ENCODE data around the gene CARD9. TPM values are rescaled to one million over a fixed set of nuclear protein-coding genes. Genes with fewer than 3 reads are reported as not detected.
"Not testable (repeated sequence)": the region's sequence is repeated elsewhere in the genome, so short reads cannot be mapped to it uniquely, and the experiment has no call there.

Gene CARD9
- total RNA-seq, 1 donor from 2014 or later, result 10.0 TPM

DNA sequence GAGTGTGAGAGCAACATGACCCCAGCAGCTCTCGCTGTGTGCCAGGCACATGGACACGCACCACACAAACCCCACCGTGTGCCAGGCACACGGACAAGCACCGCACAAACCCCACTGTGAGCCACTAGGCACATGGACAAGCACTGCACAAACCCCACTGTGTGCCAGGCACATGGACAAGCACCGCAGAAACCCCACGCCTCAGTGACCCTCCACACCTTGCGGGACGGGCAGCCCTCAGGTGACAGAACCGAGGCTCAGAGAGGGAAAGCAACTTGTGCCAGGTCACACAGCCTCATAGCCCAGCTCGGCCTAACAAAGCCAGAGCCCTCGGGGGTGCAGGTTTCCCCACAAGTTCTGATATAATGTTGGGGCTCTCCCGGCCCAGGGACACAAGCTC, 48.1 kb downstream of the CARD9 start:
- Histone ChIP-seq H3K36me3 (no peaks in the 10 kb centered on the region), H3K4me1 (peaks cover 22% of the 10 kb centered on the region), H3K27ac (peak overlapping the region; percentile 80), H3K4me3 (no peak overlapping the region), H3K27me3 (no peaks in the 10 kb centered on the region), H3K9me3 (no peaks in the 10 kb centered on the region)
- intact Hi-C loops (cut with DNase I), result no loop called here
- TF ChIP-seq, protein P1, sequence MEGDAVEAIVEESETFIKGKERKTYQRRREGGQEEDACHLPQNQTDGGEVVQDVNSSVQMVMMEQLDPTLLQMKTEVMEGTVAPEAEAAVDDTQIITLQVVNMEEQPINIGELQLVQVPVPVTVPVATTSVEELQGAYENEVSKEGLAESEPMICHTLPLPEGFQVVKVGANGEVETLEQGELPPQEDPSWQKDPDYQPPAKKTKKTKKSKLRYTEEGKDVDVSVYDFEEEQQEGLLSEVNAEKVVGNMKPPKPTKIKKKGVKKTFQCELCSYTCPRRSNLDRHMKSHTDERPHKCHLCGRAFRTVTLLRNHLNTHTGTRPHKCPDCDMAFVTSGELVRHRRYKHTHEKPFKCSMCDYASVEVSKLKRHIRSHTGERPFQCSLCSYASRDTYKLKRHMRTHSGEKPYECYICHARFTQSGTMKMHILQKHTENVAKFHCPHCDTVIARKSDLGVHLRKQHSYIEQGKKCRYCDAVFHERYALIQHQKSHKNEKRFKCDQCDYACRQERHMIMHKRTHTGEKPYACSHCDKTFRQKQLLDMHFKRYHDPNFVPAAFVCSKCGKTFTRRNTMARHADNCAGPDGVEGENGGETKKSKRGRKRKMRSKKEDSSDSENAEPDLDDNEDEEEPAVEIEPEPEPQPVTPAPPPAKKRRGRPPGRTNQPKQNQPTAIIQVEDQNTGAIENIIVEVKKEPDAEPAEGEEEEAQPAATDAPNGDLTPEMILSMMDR (IDR thresholded peaks at IDR 0.05), result no peak
- no peak for DNase-seq
- ATAC-seq, result no peak

DNA sequence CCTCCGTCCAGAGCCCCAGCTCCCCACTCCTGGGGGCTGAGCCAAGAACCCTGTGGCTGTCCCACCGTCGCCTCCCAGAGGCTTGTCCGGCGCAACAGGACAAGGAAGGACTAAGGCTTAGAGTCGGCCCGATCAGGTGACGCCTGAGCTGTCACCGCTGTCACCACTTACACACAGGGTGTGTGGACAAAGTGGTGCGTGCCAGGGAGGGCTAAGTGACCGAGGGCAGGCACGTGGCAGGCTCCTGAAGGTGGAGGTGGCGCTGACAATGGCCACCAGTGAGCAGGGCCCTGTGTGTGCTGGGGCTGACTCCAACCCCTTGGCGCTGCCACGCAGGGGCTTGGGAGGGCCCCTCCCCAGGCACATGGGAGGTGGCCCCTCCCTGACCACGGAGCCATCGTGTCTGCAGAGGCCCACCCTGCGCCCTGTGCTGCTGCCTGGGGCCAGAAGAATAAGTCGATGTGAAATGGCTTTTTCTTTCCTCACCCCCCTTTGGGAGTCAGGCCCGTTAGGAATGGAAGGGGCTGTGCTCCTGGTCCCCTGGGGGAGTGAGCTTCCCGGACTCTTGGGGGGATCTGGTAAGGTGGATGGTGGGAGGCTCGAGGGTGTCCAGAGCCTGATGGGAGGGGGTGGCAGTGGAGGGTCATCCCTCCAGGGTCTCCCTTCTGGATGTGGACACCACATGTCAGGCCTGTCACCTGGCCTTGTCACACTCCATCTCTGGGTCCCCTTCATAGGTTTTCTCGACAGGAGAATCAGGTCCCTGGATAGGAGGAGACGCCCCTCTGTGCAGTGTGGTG, 48.8 kb downstream of the CARD9 start:
- DNase-seq, result peak; percentile 83
- Histone ChIP-seq H3K27ac (peak overlapping the region; percentile 80), H3K36me3 (no peaks in the 10 kb centered on the region), H3K9me3 (no peaks in the 10 kb centered on the region), H3K4me3 (no peak overlapping the region), H3K4me1 (peaks cover 22% of the 10 kb centered on the region), H3K27me3 (no peaks in the 10 kb centered on the region)
- intact Hi-C loops (cut with DNase I), result no loop called here
- ATAC-seq, result peak; percentile 70
- TF ChIP-seq, protein P1 (IDR thresholded peaks at IDR 0.05), result no peak

DNA sequence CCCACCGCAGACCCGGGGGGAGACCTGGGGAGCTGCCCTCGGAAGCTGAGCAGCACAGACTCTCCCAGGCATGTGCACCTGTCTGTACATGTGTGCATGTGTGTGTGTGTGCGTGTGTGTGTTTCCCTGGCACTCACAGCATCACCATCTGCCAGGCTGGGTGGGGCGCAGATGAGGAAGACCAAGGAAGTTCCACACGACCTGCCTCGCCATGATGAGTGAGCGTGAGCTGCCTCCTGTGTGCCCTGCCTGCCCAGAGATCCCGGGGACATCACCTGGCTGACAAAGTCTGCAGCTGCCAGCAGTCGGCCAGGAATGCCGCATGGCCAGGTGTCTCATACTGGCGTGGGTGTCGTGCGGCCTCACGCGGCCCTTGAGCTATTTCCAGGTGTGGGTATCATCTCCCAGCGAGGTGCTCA, 50.1 kb downstream of the CARD9 start:
- ATAC-seq, result no peak
- no peak overlapping the region for H3K27ac ChIP-seq

DNA sequence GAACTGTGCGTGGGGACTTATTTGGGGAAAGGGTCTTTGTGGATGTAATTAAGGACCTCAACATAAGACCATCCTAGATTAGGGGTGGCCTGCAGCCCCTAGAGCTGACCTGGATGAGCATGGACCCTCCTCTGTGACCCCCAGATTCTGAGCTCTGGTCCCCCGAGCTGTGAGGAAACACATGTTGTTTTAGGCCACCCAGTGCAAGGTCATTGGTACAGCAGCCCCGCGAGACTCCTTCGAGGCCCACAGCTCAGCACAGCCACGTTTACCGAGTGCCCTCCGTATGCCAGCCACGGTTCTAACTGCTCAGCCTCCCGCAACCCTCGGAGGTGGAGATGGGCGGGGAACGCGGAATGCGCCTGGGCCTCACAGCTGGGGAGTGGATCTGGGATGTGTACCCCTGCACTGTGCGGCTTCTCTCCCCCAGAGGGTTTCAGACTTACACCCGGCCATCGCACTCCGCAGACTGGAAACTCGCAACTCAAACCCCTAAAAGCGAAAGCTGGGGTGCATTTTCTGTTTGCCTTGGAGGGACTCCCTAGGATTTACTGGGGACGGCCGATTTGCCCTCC, 50.6 kb downstream of the CARD9 start:
- no peaks in the 10 kb centered on the region for H3K9me3 ChIP-seq
- H3K27me3 ChIP-seq, result no peaks in the 10 kb centered on the region
- DNase-seq, result no peak
- H3K4me1 ChIP-seq, result peaks cover 15% of the 10 kb centered on the region
- H3K27ac ChIP-seq, result no peak overlapping the region
- TF ChIP-seq, protein P1 (IDR thresholded peaks at IDR 0.05), result no peak
- no peaks in the 10 kb centered on the region for H3K36me3 ChIP-seq
- ATAC-seq, result no peak
- H3K4me3 ChIP-seq, result no peak overlapping the region
- intact Hi-C loops (cut with DNase I), result no loop called here

More for the DNA sequence above, 50.1 kb downstream of the CARD9 start:
- Histone ChIP-seq H3K4me1 (peaks cover 20% of the 10 kb centered on the region), H3K36me3 (no peaks in the 10 kb centered on the region), H3K27me3 (no peaks in the 10 kb centered on the region), H3K4me3 (no peak overlapping the region), H3K9me3 (no peaks in the 10 kb centered on the region)
- intact Hi-C loops (cut with DNase I), result no loop called here
- no peak for DNase-seq
- TF ChIP-seq, protein P1 (IDR thresholded peaks at IDR 0.05), result no peak

DNA sequence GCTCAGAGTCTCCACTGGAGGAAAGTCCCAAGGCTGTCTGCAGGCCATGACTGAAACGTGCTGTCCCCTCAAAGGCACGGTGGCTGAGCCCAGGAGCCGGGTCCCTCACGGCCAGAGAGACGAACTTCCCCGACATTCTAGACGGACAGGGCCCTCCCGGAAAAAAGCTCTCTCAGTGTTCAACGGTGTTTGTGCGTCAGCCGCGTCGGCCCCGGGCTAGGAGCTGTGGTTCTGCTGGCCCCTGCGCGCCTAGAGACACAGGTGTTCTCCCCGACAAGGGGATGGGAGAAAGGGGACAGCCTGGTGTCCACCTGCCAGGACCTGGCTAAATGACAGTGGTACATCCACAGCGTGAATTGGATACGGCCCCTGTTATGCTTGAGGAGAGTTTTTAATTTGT, 51.9 kb downstream of the CARD9 start:
- DNase-seq, result no peak
- Histone ChIP-seq H3K36me3 (no peaks in the 10 kb centered on the region), H3K4me3 (no peak overlapping the region), H3K9me3 (no peaks in the 10 kb centered on the region), H3K27ac (no peak overlapping the region), H3K4me1 (peaks cover 8% of the 10 kb centered on the region), H3K27me3 (no peaks in the 10 kb centered on the region)
- no peak for ATAC-seq
- TF ChIP-seq, protein P1 (IDR thresholded peaks at IDR 0.05), result no peak
- intact Hi-C loops (cut with DNase I), result no loop called here

DNA sequence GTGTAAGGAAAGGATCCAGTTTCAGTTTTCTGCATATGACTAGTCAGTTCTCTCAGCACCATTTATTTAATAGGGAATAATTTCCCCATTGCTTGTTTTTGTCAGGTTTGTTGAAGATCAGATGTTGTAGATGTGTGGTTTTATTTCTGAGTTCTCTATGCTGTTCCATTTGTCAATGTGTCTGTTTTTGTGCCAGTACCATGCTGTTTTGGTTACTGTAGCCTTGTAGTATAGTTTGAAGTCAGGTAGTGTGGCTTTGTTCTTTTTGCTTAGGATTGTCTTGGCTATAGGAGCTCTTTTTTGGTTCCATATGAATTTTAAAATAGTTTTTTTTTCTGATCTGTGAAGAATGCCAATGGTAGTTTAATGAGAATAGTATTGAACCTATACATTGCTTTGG, 52.5 kb downstream of the CARD9 start:
- H3K9me3 ChIP-seq; H3K36me3 ChIP-seq; H3K27ac ChIP-seq; ATAC-seq; H3K4me1 ChIP-seq; intact Hi-C loops (cut with DNase I); DNase-seq; H3K27me3 ChIP-seq; H3K4me3 ChIP-seq: not testable (repeated sequence)

DNA sequence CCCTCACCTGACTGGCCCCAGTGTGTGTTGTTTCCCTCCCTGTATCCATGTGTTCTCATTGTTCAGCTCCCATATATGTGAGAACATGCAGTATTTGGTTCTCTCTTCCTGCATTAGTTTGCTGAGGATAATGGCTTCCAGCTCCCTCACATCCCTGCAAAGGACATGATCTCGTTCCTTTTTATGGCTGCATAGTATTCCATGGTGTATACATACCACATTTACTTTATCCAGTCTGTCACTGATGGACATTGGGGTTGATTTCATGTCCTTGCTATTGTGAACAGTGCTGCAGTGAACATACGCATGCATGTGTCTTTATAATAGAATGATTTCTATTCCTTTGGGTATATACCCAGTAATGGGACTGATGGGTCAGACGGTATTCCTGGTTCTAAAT, 53.5 kb downstream of the CARD9 start:
- H3K4me1 ChIP-seq; DNase-seq; H3K9me3 ChIP-seq; ATAC-seq; H3K27ac ChIP-seq; H3K27me3 ChIP-seq; intact Hi-C loops (cut with DNase I); H3K36me3 ChIP-seq; H3K4me3 ChIP-seq: not testable (repeated sequence)

DNA sequence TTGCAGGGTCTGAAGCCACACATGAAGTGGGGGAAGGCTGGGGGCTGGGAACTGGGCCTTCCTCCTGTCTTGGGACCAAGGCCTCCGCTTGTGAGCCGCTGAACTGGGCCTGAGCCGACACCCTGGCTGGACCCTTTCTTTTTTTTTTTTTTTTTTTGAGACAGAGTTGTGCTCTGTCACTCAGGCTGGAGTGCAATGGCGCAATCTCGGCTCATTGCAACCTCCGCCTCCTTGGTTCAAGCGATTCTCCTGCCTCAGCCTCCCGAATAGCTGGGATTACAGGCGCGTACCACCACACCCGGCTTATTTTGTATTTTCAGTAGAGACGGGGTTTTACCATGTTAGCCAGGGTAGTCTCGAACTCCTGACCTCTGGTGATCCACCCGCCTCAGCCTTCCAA, 54.2 kb downstream of the CARD9 start:
- H3K4me3 ChIP-seq; H3K4me1 ChIP-seq; H3K27ac ChIP-seq; DNase-seq; H3K9me3 ChIP-seq; ATAC-seq; H3K36me3 ChIP-seq; intact Hi-C loops (cut with DNase I); H3K27me3 ChIP-seq: not testable (repeated sequence)

All from upper lobe of right lung (tissue), 1 donor.